Stimulated activated CD8-positive, alpha-beta memory T cell treated with anti-CD3 and anti-CD28 coated beads, Interleukin-12 subunit alpha, Interleukin-12 subunit beta, amount 100 ng/mL, for 24 hours (primary cell): ENCODE results near the gene HSH2D.
"Not testable (repeated sequence)": the region's sequence is repeated elsewhere in the genome, so short reads cannot be mapped to it uniquely, and the experiment has no call there.

ENCODE experiments used
- DNase-seq: peaks from one replicate; pipeline ENCODE4 v3.0.0-alpha.2; 2020; ENCODE audit errors: extremely low read depth

Gene HSH2D, protein sequence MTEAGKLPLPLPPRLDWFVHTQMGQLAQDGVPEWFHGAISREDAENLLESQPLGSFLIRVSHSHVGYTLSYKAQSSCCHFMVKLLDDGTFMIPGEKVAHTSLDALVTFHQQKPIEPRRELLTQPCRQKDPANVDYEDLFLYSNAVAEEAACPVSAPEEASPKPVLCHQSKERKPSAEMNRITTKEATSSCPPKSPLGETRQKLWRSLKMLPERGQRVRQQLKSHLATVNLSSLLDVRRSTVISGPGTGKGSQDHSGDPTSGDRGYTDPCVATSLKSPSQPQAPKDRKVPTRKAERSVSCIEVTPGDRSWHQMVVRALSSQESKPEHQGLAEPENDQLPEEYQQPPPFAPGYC

DNA sequence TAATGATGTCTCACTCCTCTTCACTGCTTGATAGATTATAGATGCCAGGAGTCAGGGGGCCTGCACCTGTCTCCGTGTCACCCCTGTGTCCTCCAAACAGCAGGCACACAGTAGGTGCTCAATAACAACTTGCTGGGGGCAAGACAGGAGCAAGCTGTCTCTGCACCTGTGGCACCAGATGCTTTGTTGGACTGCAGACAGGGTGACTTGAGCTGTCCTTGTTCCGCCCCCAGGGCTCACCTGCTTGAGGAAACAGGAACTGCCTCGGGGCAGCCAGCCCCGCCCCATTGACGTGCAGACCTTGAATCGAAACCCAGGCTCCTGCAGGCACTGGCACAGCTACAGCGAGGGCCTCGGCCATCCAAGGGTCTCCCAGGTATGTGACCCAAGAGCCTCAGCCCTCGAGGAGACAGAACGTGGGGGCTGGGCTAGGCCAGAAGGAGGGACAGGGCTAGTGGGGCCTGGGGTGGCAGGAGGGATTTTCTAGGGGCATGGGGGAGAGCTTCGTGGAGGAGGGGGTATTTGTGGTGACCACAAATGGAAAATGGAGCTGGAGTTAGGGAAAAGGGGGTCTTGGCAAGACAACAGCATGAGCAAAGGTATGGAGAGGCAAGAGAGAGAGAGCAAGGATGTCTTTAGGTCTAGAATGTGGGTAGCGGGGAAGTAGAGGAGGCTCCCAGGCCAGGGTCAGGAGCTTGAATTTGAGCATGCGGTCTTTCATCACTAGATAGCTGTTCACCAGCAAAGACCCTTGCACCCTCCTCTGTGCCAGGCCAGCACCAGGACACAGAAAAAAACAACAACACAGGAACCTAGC, at the start of gene HSH2D:
Gene HSH2D (plus strand): TSS at position 287 of the 817 bp plus-strand sequence. CDS start 5,066 bp downstream, outside the sequence.
- DNase-seq = peak; percentile 45

DNA sequence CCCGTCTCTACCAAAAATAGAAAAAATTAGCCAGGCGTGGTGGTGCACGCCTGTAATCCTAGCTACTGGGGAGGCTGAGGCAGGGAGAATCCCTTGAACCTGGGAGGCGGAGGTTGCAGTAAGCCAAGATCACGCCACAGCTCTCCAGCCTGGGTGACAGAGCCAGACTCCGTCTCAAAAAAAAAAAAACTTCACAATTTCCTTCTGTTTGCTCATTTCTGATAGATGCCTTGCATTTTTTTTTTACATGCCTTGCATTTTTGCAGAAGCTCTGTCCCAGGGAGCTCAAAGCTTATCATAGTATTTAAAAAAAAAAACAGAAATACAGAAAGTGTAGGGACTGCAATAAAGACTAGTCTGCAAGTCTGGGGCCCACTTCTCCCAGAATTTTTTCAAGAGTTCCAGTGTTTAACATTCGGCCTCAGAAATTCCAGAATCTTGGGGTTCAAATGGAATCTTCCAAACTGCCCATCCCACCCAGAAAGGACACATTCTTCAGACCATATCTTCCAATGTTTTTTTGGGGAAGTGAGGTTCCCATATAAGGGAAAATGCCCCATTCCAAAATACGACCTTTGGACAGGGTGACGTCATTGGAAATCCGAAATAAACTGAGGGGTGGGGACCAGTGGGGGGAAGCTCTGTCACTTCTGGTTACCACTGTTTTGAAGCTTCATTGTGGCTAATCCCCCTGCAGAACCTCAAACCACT, 49.0 kb upstream of the HSH2D start:
- DNase-seq = no peak

DNA sequence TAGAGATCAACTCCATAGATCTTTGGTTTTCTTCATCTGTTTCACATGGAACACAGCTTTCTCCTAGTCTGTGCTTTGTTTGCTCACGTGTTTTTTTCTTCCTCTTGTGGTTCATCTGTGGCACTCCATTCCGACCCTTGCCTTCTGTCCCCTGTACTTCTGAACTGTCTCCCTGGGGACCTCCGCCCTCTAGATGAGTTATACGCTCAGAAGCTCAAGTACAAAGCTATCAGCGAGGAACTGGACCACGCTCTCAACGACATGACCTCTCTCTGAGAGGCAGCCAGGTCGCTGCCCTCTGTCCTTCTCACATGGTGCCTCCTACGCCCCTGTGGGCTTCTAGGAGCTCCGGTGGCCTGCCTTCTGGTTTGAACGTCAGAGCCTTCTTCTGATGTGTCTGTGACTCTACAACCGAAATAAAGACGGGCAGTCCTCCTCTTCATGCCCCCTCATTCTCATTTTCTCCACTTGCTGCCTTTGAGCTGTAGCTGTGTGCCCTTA, 48.4 kb upstream of the HSH2D start:
- DNase-seq = no peak

DNA sequence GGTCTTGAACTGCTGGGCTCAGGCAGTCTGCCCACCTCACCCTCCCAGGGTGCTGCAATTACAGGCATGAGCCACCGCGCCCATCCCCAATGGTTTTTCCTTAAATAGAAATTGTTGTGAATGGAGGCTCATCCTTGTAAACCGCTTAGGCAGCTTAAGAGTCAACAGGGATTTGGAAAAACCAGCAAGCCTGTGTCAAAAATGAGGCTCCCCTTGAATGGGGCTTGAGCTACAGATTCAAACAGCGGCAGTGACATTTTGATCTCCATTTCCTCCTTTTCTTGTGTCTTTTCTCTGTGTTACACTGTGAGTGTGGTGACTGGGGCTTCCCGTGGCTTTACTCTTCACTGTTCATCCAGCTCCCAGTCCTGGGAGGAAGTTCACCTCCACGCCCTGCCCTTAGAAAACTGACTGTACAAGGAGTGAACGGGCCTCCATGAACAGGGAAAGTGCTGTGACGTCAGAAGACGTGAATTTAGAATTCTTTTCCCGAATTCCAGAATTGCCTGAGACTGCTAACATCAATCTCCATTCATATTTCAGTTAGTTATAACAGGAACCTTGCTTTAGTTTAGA, 47.1 kb upstream of the HSH2D start:
- no peak for DNase-seq

DNA sequence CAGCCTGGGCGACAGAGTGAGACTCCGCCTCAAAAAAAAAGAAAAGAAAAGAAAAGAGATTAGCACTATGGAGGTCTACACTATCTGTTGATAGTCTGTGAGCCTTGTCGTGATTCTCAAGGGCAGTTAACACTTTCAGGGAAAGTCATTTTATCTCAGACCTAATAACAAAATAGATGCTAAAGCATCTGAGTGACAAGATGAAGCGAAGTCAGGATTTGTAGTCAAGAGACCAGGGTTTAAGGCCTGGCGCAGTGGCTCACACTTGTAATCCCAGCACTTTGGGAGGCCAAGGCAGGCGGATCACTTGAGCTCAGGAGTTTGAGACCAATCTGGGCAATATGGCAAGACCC, 45.1 kb upstream of the HSH2D start:
- no peak for DNase-seq

DNA sequence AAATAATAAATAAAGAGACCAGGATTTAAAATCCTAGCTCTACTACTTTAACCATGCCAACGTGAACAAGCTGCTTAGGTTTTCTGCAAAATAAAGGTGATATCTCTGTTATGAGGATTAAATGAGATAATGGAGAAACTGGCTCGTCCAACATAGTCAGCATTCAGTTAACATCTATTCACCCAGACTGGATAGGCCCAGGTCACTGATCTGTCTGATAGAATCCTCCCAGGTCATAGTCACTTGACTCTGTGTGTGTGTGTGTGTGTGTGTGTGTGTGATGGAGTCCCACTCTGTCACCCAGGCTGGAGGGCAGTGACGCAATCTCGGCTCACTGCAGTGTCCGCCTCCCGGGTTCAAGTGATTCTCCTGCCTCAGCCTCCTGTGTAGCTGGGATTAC, 44.7 kb upstream of the HSH2D start:
- DNase-seq = no peak

DNA sequence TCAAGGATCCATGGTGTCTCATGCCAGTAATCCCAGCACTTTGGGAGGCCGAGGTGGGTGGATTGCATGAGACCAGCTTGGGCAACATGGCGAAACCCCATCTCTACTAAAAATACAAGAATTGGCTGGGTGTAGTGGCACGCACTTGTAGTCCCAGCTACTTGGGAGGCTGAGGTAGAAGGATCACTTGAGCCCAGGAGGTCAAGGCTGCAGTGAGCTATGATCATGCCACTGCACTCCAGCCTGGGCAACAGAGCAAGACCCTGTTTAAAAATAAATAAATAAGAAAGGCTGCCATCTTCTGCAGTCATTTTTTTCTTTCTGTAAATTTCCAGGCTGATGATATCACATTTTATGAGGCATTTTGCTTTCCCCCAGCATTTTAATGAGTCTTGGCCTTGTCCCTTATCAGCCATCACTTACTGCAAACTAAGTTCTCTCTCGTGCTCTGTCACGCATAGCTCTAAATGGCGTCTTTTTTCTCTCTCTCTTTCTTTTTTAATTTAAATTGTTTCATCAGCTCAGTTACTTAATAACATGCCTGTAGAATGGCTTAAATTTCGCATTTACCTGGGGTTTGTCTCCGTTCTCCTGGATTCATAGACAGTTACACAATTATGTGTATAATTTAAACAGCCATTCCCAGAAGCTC, 44.0 kb upstream of the HSH2D start:
- DNase-seq = not testable (repeated sequence)

DNA sequence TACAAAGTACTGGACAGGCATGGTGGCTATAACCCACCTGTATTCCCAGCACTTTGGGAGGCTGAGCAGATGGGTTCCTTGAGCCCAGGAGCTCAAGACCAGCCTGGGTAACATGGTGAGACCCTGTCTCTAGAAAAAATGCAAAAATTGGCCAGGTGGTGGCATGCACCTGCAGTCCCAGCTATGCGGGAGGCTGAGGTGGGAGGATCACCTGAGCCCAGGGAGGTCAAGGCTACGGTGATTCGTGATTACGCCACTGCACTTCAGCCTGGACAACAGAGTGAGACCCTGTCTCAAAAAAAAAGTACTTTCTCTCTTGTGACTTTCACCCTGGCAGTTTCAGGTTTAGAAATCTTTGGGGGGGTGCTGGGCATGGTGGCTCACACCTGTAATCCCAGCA, 43.0 kb upstream of the HSH2D start:
- no peak for DNase-seq

DNA sequence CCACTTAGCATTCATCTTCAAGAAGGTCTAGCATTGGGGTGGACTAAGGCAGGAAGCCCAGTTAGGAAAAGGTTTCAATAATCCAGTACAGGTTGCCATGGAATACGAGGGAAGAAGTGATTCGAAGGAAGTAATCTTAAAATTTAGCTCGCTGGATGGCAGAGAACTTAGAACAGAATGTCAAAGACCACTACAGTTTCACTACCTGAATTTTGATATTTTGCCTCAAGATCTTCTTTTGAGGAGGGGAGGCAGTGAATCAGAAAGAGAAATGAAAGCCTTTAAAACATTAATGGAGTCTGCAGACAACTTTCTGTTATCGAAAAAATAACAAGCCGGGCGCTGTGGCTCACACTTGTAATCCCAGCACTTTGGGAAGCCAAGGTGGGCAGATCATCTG, 38.8 kb upstream of the HSH2D start:
- no peak for DNase-seq

DNA sequence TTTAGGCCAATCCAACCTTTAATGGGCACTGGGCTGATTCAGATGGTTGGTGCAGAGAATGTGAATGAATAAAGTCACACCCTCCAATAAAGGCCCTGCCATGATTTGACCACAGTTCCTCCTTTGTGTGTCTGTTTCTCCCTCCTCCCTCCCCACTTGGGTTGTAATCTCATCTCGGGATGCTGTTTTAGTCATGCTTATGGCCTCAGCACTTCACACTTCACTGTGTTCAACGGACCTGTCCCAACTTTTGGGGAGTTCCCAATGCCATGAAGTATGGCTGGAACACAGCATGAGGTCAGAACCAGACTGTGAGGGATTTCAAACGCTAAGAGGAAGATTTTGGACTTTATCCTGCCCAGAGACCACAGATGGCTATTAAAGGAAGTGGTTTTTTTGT, 37.4 kb upstream of the HSH2D start:
- no peak for DNase-seq

DNA sequence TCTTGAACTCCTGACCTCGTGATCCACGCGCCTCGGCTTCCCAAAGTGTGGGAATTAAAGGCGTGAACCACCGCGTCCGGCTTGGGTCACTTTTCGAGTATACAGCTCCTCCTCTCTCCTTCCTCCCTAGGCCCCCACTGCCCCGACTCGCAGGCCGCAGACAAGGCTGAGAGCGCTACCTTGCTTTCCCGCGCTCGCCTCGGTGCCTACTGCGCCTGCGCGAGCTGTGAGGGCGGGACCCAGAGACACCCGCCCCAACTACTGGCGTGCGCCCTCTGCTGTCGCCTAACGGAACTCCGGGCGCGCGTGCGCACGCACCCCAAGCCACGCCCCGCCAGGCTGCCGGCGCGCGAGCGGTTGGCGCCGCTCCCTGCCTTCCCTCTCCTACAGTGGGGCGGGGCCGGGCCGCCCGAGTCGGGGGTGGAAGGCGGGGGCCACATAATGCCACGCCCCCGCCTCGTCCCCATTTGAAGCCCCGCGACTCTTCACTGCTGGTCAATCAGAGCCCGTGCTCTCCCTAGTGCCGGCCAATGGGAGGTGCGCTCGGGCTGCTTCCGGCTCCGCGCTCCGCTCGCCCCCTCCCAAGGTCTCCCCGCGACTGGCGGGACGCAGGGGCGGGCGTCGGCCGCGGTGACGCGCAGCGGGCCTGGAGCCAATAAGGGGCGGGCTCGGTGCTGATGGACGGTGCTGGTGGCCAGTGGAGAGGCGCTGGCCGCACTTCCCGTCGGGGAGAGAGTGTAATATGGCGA, 32.2 kb upstream of the HSH2D start, which contains the start of gene RAB8A:
Gene RAB8A (plus strand): TSS at position 730 of the 749 bp plus-strand sequence. CDS start 13 bp downstream, at position 743.
- DNase-seq = peak; percentile 94

DNA sequence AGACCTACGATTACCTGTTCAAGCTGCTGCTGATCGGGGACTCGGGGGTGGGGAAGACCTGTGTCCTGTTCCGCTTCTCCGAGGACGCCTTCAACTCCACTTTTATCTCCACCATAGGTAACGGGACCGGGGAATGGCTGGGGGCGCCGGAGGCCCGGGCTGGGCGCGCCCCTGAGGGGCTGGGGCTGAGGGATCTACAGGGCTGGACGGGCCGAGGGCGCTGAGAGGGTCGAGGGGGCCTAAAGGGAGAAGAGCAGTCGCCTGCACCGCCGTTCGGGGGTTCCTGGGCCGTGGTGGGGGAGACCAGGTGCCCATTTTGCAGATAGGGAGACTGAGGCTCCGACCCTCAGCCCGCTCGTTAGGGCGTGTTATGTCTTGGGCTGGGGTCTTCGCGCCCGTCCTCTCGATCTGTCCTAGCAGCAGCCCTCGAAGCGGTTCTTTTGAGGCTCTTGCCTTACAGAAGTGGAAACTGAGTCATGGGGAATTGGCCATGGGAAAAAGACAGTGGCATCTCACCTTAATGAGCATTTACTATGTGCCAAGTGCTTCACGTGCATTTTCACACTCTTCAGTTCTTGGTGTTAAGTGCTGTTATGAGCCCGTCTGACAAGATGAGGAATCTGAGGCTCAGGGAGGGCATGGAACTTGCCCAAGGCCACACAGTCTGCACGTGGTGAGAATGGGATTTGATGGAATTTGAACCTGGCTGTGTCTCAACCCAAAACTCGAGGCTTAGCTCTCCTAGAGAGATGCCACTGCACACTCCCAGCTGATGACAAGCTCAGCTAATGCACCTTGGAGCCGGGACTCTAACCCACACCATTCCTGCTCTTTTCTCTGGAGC, 31.4 kb upstream of the HSH2D start:
- no peak for DNase-seq

DNA sequence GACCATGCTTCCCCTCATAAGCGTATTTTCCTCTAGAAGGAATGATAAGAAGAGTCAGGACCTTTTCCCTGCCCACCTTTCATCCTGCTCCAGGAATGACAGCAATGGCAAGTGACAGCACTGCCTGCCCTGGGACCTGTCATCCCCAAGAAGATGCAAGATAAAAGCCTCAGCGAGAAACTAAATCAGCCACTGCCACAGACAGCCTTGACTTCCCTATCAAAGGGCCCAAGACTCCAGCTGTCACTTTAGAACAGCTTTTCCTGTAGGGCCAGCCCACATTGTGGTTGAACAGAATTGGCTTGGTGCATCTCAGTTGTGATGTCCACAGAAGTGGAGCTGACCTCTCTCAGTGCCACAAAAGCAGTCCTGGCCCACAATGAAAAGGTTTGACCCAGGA, 30.7 kb upstream of the HSH2D start:
- DNase-seq = no peak

DNA sequence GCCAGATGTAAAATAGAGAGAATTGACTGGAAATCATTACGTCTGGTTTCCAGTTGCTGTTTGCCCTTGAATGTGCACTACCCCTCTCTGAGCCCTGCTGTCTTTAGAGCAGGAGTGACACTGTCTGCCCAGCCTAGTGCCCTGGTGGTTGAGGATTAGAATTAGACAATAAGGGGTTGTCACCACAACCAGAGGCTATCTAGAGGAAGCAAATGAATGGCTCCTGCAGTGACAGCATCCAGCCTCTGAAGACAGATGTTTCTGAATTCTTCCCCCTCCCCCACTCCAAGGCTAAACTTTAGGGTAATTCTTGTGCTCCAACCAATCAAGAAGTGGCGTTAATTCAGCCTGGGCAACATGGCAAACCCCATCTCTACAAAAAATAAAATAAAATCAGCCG, 29.8 kb upstream of the HSH2D start:
- no peak for DNase-seq

DNA sequence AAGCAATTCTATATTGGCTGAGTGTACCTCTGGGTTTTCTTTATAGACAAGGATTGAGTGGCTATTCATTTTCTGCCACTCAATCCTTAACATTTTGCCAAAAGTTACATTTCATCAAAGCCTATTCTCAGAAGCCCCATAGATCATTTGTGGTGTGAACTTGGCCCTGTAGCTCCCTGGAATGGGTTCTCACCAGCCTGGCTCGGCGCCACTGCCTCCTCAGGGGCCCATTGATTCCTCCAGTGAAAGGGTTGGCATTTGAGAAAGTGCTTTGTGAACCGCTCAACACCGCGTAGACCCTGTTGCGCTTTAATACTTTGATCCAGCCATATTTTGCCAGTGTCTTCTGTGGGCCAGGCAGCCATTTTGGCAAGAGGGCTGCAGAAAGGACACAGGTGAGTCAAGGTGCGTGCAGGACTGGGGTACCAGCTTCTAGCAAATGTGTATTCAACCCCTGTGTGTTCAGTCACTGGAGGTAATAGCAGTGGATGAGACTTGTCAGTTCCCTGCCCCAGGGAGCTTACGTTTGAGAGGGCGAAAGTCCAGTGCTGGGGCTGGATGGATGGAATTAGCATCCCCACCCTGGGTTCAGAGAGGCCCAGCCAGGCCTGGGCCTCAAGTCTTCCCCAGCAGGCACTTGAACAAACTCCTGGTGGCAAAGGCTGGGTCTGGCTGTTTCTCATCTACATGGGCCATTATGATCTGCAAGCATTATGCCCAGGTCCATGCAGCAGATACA, 28.0 kb upstream of the HSH2D start:
- DNase-seq = no peak

DNA sequence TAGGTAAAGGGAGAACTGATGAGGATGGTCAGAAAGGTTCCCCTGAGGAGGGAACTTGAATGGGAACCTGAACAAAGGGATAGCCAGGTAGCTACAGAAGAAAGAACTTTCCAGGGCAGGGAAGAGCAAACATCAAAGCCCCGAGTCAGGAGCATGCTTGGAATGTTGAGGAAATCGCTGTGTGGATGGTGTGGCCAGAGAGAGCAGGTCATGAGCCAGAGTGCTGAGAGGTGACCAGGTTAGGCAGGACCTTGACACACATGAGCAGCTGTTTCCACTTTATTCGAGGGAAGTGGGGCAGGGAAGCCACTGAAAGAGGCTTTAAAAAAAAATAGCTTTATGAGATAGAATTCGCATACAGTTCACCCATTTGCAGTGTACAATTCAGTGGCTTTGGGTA, 27.4 kb upstream of the HSH2D start:
- no peak for DNase-seq

DNA sequence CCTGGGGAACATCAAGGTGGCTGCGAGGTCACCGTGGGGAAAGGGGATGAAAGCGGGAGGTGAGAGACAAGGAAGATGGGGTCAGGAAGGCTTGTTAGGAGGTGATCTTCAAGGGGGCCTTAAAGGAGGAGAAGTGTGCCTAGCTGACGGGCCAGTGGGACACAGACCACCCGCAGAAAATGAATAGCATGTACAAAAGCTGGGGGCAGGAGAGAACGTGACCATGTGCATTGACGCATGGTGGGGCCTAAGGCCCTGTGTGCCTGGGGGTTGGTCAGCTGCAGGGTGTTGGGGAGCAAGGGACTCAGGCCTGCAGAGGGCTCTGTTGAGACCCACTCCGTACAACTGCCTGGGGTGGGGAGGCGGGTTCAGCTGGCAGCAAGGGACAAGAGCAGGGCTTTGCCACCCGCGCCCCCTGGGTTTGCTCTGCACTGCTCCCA, 25.9 kb upstream of the HSH2D start:
- no peak for DNase-seq

DNA sequence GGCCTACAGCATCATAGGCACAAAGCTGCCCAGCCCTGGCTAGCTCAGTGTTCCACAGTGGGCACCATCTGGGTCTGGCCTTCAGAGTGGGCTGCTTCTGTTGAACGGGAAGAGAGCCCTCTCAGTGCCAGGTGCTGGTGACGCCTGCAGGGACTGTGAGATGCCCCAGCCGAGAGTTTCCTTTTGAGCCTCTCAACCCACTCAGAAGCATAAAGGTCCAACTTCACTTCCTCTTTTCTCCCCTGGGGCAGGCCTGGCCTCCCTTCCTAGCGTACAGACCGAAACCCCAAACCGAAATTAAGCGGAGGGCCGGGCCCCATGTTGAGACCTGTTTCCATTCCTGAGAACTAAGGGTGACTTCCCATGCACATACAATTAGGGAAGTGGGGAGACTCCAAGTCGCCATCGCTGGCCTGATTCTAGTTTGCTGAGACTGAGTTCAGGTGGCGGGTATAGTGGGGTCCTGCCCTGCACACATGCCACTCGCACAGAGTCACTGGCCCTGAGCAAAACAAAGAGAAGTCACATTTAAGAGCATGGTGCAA, 24.9 kb upstream of the HSH2D start:
- no peak for DNase-seq
